HepG2 (cell line): ENCODE data around the gene FARSB. TPM values are rescaled to one million over a fixed set of nuclear protein-coding genes. Genes with fewer than 3 reads are reported as not detected.
A peak's percentile ranks its signal among the peaks of the same experiment; 100 is the strongest.

ENCODE experiments used
- ATAC-seq: fragments of 200-7000 bp; cut with Tn5 transposase; 3 replicates; pipeline ENCODE4 v1.9.1; 2020; ENCODE audit warnings: mild to moderate bottlenecking, moderate library complexity
- BruUV-seq: library from RNA; stranded (reverse); fragments of 400-500 nt; replicated peaks from 2 replicates; lab custom pipeline; 2021; lab: Mats Ljungman, UMichigan
- CTCF ChIA-PET: fragments of 300-600 bp; formaldehyde crosslinking; extraction: SDS; loops from one replicate; lab custom pipeline; 2021; ENCODE audit warnings: low total read pairs, inconsistent platforms, low intra/inter-chr PET ratio; lab: Yijun Ruan, JAX
- POLR2A ChIA-PET: fragments of 350-600 bp; sonication (Branson Sonifier 250); formaldehyde crosslinking; loops from one replicate; lab custom pipeline; 2020; ENCODE audit warnings: antibody characterized with exemption, inconsistent platforms; lab: Yijun Ruan, JAX
- DNase-seq: peaks from one replicate; pipeline ENCODE4 v3.0.0-alpha.2; 2015; ENCODE audit warnings: low spot score
- FAIRE-seq: peaks from 3 replicates; lab custom pipeline; 2011; peaks lifted over from hg19 to GRCh38; lab: Jason Lieb, UNC
- H2AFZ ChIP-seq: one replicate; pipeline ENCODE4 v1.6.1; 2011; ENCODE audit warnings: low read length, inconsistent platforms
- H3K27ac ChIP-seq: fragments of 300-600 bp; 3 replicates; pipeline ENCODE4 v1.8.0; 2011; ENCODE audit warnings: mixed run types, mild to moderate bottlenecking, mixed read lengths, low read length, inconsistent platforms; ENCODE audit not compliant: insufficient read depth; ENCODE audit errors: extremely low read length
- H3K27me3 ChIP-seq, 2 experiments: fragments of 200-600 bp in 1 of 2; 2 replicates in 1 of 2; 3 replicates in 1 of 2; pipeline versions ENCODE4 v1.6.0 to v1.8.0; 2011; ENCODE audit warnings: low read length in 2 of 2, mild to moderate bottlenecking in 2 of 2, moderate library complexity in 2 of 2, inconsistent platforms in 1 of 2; ENCODE audit not compliant: insufficient read depth in 2 of 2, control insufficient read depth in 1 of 2
- H3K36me3 ChIP-seq, 2 experiments: fragments of 200-600 bp in 1 of 2; replicated peaks in 1 of 2; 2 replicates in 1 of 2; 3 replicates in 1 of 2; pipeline versions ENCODE4 v1.5.1 to v1.8.0; 2011; ENCODE audit warnings: low read length in 2 of 2, inconsistent platforms in 1 of 2; ENCODE audit not compliant: insufficient read depth in 2 of 2, control insufficient read depth in 1 of 2
- H3K4me1 ChIP-seq: 2 replicates; pipeline ENCODE4 v1.5.1; 2012; ENCODE audit warnings: low read length, inconsistent platforms; ENCODE audit not compliant: insufficient read depth
- H3K4me2 ChIP-seq: 2 replicates; pipeline ENCODE4 v1.6.0; 2011; ENCODE audit warnings: low read depth, low read length, inconsistent platforms
- H3K4me3 ChIP-seq, 3 experiments: fragments of 200-600 bp in 1 of 3; sonication (generic), shearing (Covaris generic) in 1 of 3; replicated peaks in 1 of 3; 2 replicates each; pipeline ENCODE4 v1.5.1; 2011 to 2016; ENCODE audit warnings: low read length in 3 of 3, inconsistent platforms in 2 of 3, low read depth in 2 of 3, mild to moderate bottlenecking in 2 of 3, control low read depth in 1 of 3, mixed read lengths in 1 of 3; ENCODE audit not compliant: insufficient read depth in 1 of 3
- H3K79me2 ChIP-seq: one replicate; pipeline ENCODE4 v1.6.1; 2011; ENCODE audit warnings: low read length, inconsistent platforms; ENCODE audit not compliant: insufficient read depth
- H3K9ac ChIP-seq: 2 replicates; pipeline ENCODE4 v1.6.0; 2011; ENCODE audit warnings: mild to moderate bottlenecking, low read depth, low read length, inconsistent platforms; ENCODE audit not compliant: insufficient read depth
- H3K9me3 ChIP-seq: 2 replicates; pipeline ENCODE4 v1.5.1; 2012; ENCODE audit warnings: mild to moderate bottlenecking, low read length
- H4K20me1 ChIP-seq: 2 replicates; pipeline ENCODE4 v1.6.0; 2011; ENCODE audit warnings: inconsistent platforms, mild to moderate bottlenecking, low read length, moderate library complexity; ENCODE audit not compliant: insufficient read depth
- HNF4A ChIP-seq: sonication (generic); formaldehyde crosslinking; IDR thresholded peaks from 2 replicates; pipeline ENCODE4 v1.4.0; 2020; ENCODE audit warnings: missing genetic modification reagents
- MTF2 ChIP-seq: sonication (generic); formaldehyde crosslinking; IDR thresholded peaks from 2 replicates; pipeline ENCODE4 v1.5.0; 2020; ENCODE audit warnings: missing genetic modification reagents, borderline replicate concordance
- NBN ChIP-seq: fragments of 450-650 bp; conservative IDR thresholded peaks from 2 replicates; pipeline ENCODE4 v1.6.1; 2017
- NCOA1 ChIP-seq: sonication (generic); formaldehyde crosslinking; IDR thresholded peaks from 2 replicates; pipeline ENCODE4 v1.9.0; 2021; ENCODE audit warnings: missing genetic modification reagents
- NCOA5 ChIP-seq: sonication (generic); formaldehyde crosslinking; IDR thresholded peaks from 2 replicates; pipeline ENCODE4 v1.4.0; 2020; ENCODE audit warnings: missing genetic modification reagents
- RXRA ChIP-seq: sonication (generic); formaldehyde crosslinking; IDR thresholded peaks from 2 replicates; pipeline ENCODE4 v1.5.1; 2020; ENCODE audit warnings: missing genetic modification reagents
- SALL2 ChIP-seq: sonication (generic); formaldehyde crosslinking; IDR thresholded peaks from 2 replicates; pipeline ENCODE4 v1.8.1; 2023; ENCODE audit warnings: mild to moderate bottlenecking, missing genetic modification reagents, inconsistent platforms
- ZNF121 ChIP-seq: sonication (generic); formaldehyde crosslinking; IDR thresholded peaks from 2 replicates; pipeline ENCODE4 v1.5.0; 2020; ENCODE audit warnings: mild to moderate bottlenecking, missing genetic modification reagents
- ZNF776 ChIP-seq: sonication (generic); formaldehyde crosslinking; IDR thresholded peaks from 2 replicates; pipeline ENCODE4 v1.4.0; 2020; ENCODE audit warnings: mild to moderate bottlenecking, missing genetic modification reagents
- ZNF792 ChIP-seq: IDR thresholded peaks from 2 replicates; pipeline ENCODE4 v1.6.1; 2016
- WGBS: methylation state at CpG from one replicate; pipeline ENCODE4 v1.1.6; 2017; ENCODE audit warnings: low lambda C conversion rate; 5-methylcytosine and 5-hydroxymethylcytosine counted together
- in situ Hi-C: cut with HindIII; loops from 2 replicates; pipeline ENCODE4 v1.10.0; 2017; ENCODE audit warnings: low pct_unique_long_range_greater_than_20kb; ENCODE audit not compliant: extremely low pct_ligation_motif_present
- intact Hi-C: fragments of 100-400 bp; cut with micrococcal nuclease; formaldehyde crosslinking; loops from one replicate; pipeline ENCODE4 v1.10.0; 2022; ENCODE audit not compliant: unreplicated experiment
- polyA plus RNA-seq, 8 experiments: library from polyadenylated mRNA; depleted of rRNA in 3 of 8; stranded (reverse) in 7 of 8; unstranded in 1 of 8; fragments of >200 nt; fragmentation: Illumina TruSeq in 4 of 8; extraction: Trizol in 4 of 8; gene quantifications; 2 replicates each; pipeline versions ENCODE4 v1.2.1 to v1.2.3, GENCODE V29; 2011 to 2016; ENCODE audit warnings: low read depth in 4 of 8, missing spikeins in 1 of 8, mixed read lengths in 1 of 8; ENCODE audit not compliant: insufficient read depth in 1 of 8
- total RNA-seq, 5 experiments: library from RNA; depleted of rRNA; stranded (reverse); fragments of >200 nt; fragmentation: Illumina TruSeq; extraction: Trizol; gene quantifications; 2 replicates each; pipeline ENCODE4 v1.2.3, GENCODE V29; 2016; ENCODE audit warnings: low read depth in 1 of 5
- TF ChIP-seq, protein P1 (sequence below): sonication (generic); formaldehyde crosslinking; IDR thresholded peaks from 2 replicates; pipeline ENCODE4 v1.4.0; 2020; ENCODE audit warnings: missing genetic modification reagents, mild to moderate bottlenecking, borderline replicate concordance
- TF ChIP-seq, protein P2 (sequence below): sonication (generic); formaldehyde crosslinking; IDR thresholded peaks from 2 replicates; pipeline ENCODE4 v1.5.0; 2020; ENCODE audit warnings: mild to moderate bottlenecking, missing genetic modification reagents
- TF ChIP-seq, protein P3 (sequence below): sonication (generic); formaldehyde crosslinking; IDR thresholded peaks from 2 replicates; pipeline ENCODE4 v1.4.0; 2020; ENCODE audit warnings: missing genetic modification reagents
- TF ChIP-seq, protein P4 (sequence below), 2 experiments: fragments of 450-650 bp in 1 of 2; sonication (generic) in 1 of 2; formaldehyde crosslinking; IDR thresholded peaks; 2 replicates each; pipeline versions ENCODE4 v1.5.0 to v1.8.0; 2020 to 2022; ENCODE audit warnings: mild to moderate bottlenecking in 1 of 2, missing genetic modification reagents in 1 of 2

The FARSB gene
- total and polyA plus RNA-seq, 2 of the 13 experiments (the other 11 are each of a cell fraction or from before 2014, with no cell fraction given): 23.3 to 45.9 TPM

DNA sequence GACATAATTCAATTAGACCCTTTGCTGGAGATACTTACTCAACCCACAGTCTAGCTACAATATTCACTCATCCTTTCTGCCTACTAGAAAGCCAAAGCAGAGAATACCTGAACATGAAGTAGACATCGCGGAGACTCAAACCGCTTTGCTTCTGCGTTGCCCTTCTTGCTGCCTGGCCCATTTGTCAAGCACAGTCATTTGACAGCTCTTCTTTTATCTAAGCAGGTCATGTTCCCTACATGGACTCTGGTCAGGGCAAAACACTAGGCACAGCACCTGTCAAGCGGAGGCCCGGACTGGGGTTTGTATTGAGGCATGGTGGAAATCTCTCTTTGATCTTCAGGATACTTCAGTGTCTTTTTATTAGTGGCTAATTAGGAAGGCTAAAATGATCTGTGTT is 89.7 kb downstream of the FARSB start:
- Histone ChIP-seq H3K4me3 (no peak overlapping the region), H2AFZ (no peak overlapping the region), H3K27ac (no peak overlapping the region), H3K9me3 (no peaks in the 10 kb centered on the region), H3K79me2 (no peaks in the 10 kb centered on the region), H4K20me1 (no peaks in the 10 kb centered on the region), H3K4me1 (no peaks in the 10 kb centered on the region), H3K27me3 (no peaks in the 10 kb centered on the region), H3K9ac (no peak overlapping the region), H3K4me2 (no peak overlapping the region), H3K36me3 (peaks cover 0 to 4% of the 10 kb centered on the region in 2 experiments; a peak in 4 of 5 replicates)
- ATAC-seq (peak; percentile 12; the same call in 1 of the 3 replicates), FAIRE-seq (no peak), DNase-seq (peak; percentile 7)
- in situ Hi-C loops (no loop called here), intact Hi-C loops (no loop called here)
- ChIA-PET POLR2A (no interaction called here), CTCF (no interaction called here)
- BruUV-seq: no TSS peak
- WGBS: 96% methylated on average over 6 of the region's 6 CpGs
- TF ChIP-seq, protein P1, sequence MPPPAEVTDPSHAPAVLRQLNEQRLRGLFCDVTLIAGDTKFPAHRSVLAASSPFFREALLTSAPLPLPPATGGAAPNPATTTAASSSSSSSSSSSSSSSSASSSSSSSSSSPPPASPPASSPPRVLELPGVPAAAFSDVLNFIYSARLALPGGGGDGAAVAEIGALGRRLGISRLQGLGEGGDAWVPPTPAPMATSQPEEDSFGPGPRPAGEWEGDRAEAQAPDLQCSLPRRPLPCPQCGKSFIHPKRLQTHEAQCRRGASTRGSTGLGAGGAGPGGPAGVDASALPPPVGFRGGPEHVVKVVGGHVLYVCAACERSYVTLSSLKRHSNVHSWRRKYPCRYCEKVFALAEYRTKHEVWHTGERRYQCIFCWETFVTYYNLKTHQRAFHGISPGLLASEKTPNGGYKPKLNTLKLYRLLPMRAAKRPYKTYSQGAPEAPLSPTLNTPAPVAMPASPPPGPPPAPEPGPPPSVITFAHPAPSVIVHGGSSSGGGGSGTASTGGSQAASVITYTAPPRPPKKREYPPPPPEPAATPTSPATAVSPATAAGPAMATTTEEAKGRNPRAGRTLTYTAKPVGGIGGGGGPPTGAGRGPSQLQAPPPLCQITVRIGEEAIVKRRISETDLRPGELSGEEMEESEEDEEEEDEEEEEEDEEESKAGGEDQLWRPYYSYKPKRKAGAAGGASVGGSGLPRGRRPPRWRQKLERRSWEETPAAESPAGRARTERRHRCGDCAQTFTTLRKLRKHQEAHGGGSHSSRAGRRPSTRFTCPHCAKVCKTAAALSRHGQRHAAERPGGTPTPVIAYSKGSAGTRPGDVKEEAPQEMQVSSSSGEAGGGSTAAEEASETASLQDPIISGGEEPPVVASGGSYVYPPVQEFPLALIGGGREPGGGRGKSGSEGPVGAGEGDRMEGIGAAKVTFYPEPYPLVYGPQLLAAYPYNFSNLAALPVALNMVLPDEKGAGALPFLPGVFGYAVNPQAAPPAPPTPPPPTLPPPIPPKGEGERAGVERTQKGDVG: 0 out of 2 replicates have a peak, but pooled peaks have one; percentile 36
- TF ChIP-seq RXRA (CRISPR knock-in tag) (no peak), ZNF776 (CRISPR knock-in tag) (no peak), ZNF792 (CRISPR knock-in tag) (no peak), NCOA1 (CRISPR knock-in tag) (no peak), MTF2 (CRISPR knock-in tag) (no peak), HNF4A (CRISPR knock-in tag) (0 out of 2 replicates have a peak, but pooled peaks have one; percentile 11), SALL2 (CRISPR knock-in tag) (no peak), ZNF121 (no peak), NBN (no peak), NCOA5 (no peak)
- TF ChIP-seq, protein P2, sequence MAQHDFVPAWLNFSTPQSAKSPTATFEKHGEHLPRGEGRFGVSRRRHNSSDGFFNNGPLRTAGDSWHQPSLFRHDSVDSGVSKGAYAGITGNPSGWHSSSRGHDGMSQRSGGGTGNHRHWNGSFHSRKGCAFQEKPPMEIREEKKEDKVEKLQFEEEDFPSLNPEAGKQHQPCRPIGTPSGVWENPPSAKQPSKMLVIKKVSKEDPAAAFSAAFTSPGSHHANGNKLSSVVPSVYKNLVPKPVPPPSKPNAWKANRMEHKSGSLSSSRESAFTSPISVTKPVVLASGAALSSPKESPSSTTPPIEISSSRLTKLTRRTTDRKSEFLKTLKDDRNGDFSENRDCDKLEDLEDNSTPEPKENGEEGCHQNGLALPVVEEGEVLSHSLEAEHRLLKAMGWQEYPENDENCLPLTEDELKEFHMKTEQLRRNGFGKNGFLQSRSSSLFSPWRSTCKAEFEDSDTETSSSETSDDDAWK (CRISPR knock-in tag): no peak
- TF ChIP-seq, protein P3, sequence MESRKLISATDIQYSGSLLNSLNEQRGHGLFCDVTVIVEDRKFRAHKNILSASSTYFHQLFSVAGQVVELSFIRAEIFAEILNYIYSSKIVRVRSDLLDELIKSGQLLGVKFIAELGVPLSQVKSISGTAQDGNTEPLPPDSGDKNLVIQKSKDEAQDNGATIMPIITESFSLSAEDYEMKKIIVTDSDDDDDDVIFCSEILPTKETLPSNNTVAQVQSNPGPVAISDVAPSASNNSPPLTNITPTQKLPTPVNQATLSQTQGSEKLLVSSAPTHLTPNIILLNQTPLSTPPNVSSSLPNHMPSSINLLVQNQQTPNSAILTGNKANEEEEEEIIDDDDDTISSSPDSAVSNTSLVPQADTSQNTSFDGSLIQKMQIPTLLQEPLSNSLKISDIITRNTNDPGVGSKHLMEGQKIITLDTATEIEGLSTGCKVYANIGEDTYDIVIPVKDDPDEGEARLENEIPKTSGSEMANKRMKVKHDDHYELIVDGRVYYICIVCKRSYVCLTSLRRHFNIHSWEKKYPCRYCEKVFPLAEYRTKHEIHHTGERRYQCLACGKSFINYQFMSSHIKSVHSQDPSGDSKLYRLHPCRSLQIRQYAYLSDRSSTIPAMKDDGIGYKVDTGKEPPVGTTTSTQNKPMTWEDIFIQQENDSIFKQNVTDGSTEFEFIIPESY (CRISPR knock-in tag): peak; percentile 51
- TF ChIP-seq, protein P4, sequence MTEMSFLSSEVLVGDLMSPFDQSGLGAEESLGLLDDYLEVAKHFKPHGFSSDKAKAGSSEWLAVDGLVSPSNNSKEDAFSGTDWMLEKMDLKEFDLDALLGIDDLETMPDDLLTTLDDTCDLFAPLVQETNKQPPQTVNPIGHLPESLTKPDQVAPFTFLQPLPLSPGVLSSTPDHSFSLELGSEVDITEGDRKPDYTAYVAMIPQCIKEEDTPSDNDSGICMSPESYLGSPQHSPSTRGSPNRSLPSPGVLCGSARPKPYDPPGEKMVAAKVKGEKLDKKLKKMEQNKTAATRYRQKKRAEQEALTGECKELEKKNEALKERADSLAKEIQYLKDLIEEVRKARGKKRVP (CRISPR knock-in tag; IDR thresholded peaks at IDR 0.05): no peak
